HG03025 (cell line): ENCODE measurements around the gene MAP3K14.

Experiments
- ATAC-seq: cut with Tn5 transposase; IDR thresholded peaks from one replicate; pipeline ENCODE4 v1.9.1; 2021; ENCODE audit warnings: mild to moderate bottlenecking, moderate library complexity; ENCODE audit not compliant: unreplicated experiment, low FRiP score

The MAP3K14 gene

GRCh38 chr17:45339646-45340605 lies 23.1 kb upstream of the MAP3K14 start:
- no peak for ATAC-seq

- ATAC-seq, result no peak
These were observed 22.2 kb upstream of the MAP3K14 start for GRCh38 chr17:45338996-45339535.

- ATAC-seq, result no peak
These were observed 21.4 kb upstream of the MAP3K14 start for GRCh38 chr17:45338023-45338781.

- no peak for ATAC-seq
These were observed 19.8 kb upstream of the MAP3K14 start for GRCh38 chr17:45336390-45337182.

- no peak for ATAC-seq
These were observed 18.9 kb upstream of the MAP3K14 start for GRCh38 chr17:45335721-45336120.

- ATAC-seq, result no peak
These were observed 18.2 kb upstream of the MAP3K14 start for GRCh38 chr17:45334701-45335677.

GRCh38 chr17:45334231-45334630 lies 17.4 kb upstream of the MAP3K14 start:
- no peak for ATAC-seq

GRCh38 chr17:45333702-45334092 lies 16.9 kb upstream of the MAP3K14 start:
- no peak for ATAC-seq

GRCh38 chr17:45332989-45333701 lies 16.3 kb upstream of the MAP3K14 start:
- ATAC-seq, result no peak

- ATAC-seq, result no peak
These were observed 15.7 kb upstream of the MAP3K14 start for GRCh38 chr17:45332505-45332904.

GRCh38 chr17:45326626-45327025 lies 9.8 kb upstream of the MAP3K14 start:
- ATAC-seq, result no peak

GRCh38 chr17:45325810-45326209 lies 9.0 kb upstream of the MAP3K14 start:
- no peak for ATAC-seq

GRCh38 chr17:45324336-45324735 lies 7.5 kb upstream of the MAP3K14 start:
- no peak for ATAC-seq

- no peak for ATAC-seq
These were observed 5.3 kb upstream of the MAP3K14 start for GRCh38 chr17:45322168-45322567.

- ATAC-seq, result no peak
These were observed 4.2 kb upstream of the MAP3K14 start for GRCh38 chr17:45320931-45321461.

- ATAC-seq, result no peak
These were observed 3.6 kb upstream of the MAP3K14 start for GRCh38 chr17:45320349-45320930.

- no peak for ATAC-seq
These were observed 2.5 kb upstream of the MAP3K14 start for GRCh38 chr17:45319239-45319703.
